Neuron (in vitro differentiated cells): ENCODE measurements around the gene PDZRN4.

ENCODE experiments used
- H2AFZ ChIP-seq: one replicate; pipeline ENCODE4 v1.6.1; 2013; ENCODE audit warnings: low read depth, mild to moderate bottlenecking, inconsistent platforms, low read length, moderate library complexity
- H3K27me3 ChIP-seq: one replicate; pipeline ENCODE4 v1.6.1; 2013; ENCODE audit warnings: low read length; ENCODE audit not compliant: insufficient read depth
- H3K36me3 ChIP-seq: one replicate; pipeline ENCODE4 v1.6.1; 2013; ENCODE audit warnings: low read length; ENCODE audit not compliant: insufficient read depth
- H3K4me1 ChIP-seq: one replicate; pipeline ENCODE4 v1.6.1; 2013; ENCODE audit warnings: low read length; ENCODE audit not compliant: insufficient read depth
- H3K4me3 ChIP-seq: 2 replicates; pipeline ENCODE4 v1.5.1; 2013; ENCODE audit warnings: mild to moderate bottlenecking, low read length, moderate library complexity
- H3K9me3 ChIP-seq: one replicate; pipeline ENCODE4 v1.6.1; 2013; ENCODE audit warnings: low read length

PDZRN4 gene

GRCh38 chr12:41558671-41559070 lies 370.6 kb downstream of the PDZRN4 start:
- Histone ChIP-seq H3K4me3 (no peak overlapping the region), H3K4me1 (no peaks in the 10 kb centered on the region), H3K36me3 (no peaks in the 10 kb centered on the region), H3K9me3 (no peaks in the 10 kb centered on the region), H3K27me3 (no peaks in the 10 kb centered on the region), H2AFZ (no peak overlapping the region)

GRCh38 chr12:41563051-41563450 lies 374.9 kb downstream of the PDZRN4 start:
- Histone ChIP-seq H3K27me3 (no peaks in the 10 kb centered on the region), H3K36me3 (no peaks in the 10 kb centered on the region), H3K9me3 (no peaks in the 10 kb centered on the region), H2AFZ (no peak overlapping the region), H3K4me1 (no peaks in the 10 kb centered on the region), H3K4me3 (no peak overlapping the region)

GRCh38 chr12:41564816-41565215 lies 376.7 kb downstream of the PDZRN4 start:
- H3K27me3 ChIP-seq = no peaks in the 10 kb centered on the region
- no peak overlapping the region for H2AFZ ChIP-seq
- H3K9me3 ChIP-seq = no peaks in the 10 kb centered on the region
- no peaks in the 10 kb centered on the region for H3K36me3 ChIP-seq
- no peak overlapping the region for H3K4me3 ChIP-seq
- H3K4me1 ChIP-seq = no peaks in the 10 kb centered on the region

- Histone ChIP-seq H3K4me1 (no peaks in the 10 kb centered on the region), H3K4me3 (no peak overlapping the region), H3K9me3 (no peaks in the 10 kb centered on the region), H3K36me3 (no peaks in the 10 kb centered on the region), H2AFZ (no peak overlapping the region), H3K27me3 (no peaks in the 10 kb centered on the region)
Observed at GRCh38 chr12:41566703-41567102, 378.6 kb downstream of the PDZRN4 start.

- H3K27me3 ChIP-seq = no peaks in the 10 kb centered on the region
- H2AFZ ChIP-seq = no peak overlapping the region
- peaks cover 14% of the 10 kb centered on the region for H3K4me1 ChIP-seq
- H3K9me3 ChIP-seq = no peaks in the 10 kb centered on the region
- H3K4me3 ChIP-seq = no peak overlapping the region
- H3K36me3 ChIP-seq = no peaks in the 10 kb centered on the region
Observed at GRCh38 chr12:41573445-41573844, 385.3 kb downstream of the PDZRN4 start.

GRCh38 chr12:41576925-41577324 lies 388.8 kb downstream of the PDZRN4 start:
- Histone ChIP-seq H2AFZ (no peak overlapping the region), H3K4me1 (peaks cover 14% of the 10 kb centered on the region), H3K36me3 (no peaks in the 10 kb centered on the region), H3K9me3 (no peaks in the 10 kb centered on the region), H3K27me3 (no peaks in the 10 kb centered on the region), H3K4me3 (no peak overlapping the region)

- H3K9me3 ChIP-seq = no peaks in the 10 kb centered on the region
- H3K27me3 ChIP-seq = no peaks in the 10 kb centered on the region
- no peak overlapping the region for H2AFZ ChIP-seq
Observed at GRCh38 chr12:41577995-41578394, 389.9 kb downstream of the PDZRN4 start.

GRCh38 chr12:41585784-41586183 lies 397.7 kb downstream of the PDZRN4 start:
- no peaks in the 10 kb centered on the region for H3K27me3 ChIP-seq
- no peaks in the 10 kb centered on the region for H3K36me3 ChIP-seq
- no peaks in the 10 kb centered on the region for H3K4me1 ChIP-seq
- no peak overlapping the region for H3K4me3 ChIP-seq
- H3K9me3 ChIP-seq = no peaks in the 10 kb centered on the region
- no peak overlapping the region for H2AFZ ChIP-seq

More at GRCh38 chr12:41577995-41578394, 389.9 kb downstream of the PDZRN4 start:
- no peak overlapping the region for H3K4me3 ChIP-seq
- no peaks in the 10 kb centered on the region for H3K36me3 ChIP-seq
- peaks cover 14% of the 10 kb centered on the region for H3K4me1 ChIP-seq

GRCh38 chr12:41587574-41587973 lies 399.5 kb downstream of the PDZRN4 start:
- H3K36me3 ChIP-seq = no peaks in the 10 kb centered on the region
- H3K27me3 ChIP-seq = no peaks in the 10 kb centered on the region
- H3K4me1 ChIP-seq = no peaks in the 10 kb centered on the region
- no peak overlapping the region for H3K4me3 ChIP-seq
- no peak overlapping the region for H2AFZ ChIP-seq
- no peaks in the 10 kb centered on the region for H3K9me3 ChIP-seq

GRCh38 chr12:41589878-41590277 lies 401.8 kb downstream of the PDZRN4 start:
- H3K4me1 ChIP-seq = no peaks in the 10 kb centered on the region
- no peak overlapping the region for H2AFZ ChIP-seq
- no peaks in the 10 kb centered on the region for H3K9me3 ChIP-seq
- H3K4me3 ChIP-seq = no peak overlapping the region
- no peaks in the 10 kb centered on the region for H3K27me3 ChIP-seq
- no peaks in the 10 kb centered on the region for H3K36me3 ChIP-seq

GRCh38 chr12:41596190-41596589 lies 408.1 kb downstream of the PDZRN4 start:
- no peaks in the 10 kb centered on the region for H3K9me3 ChIP-seq
- no peaks in the 10 kb centered on the region for H3K4me1 ChIP-seq
- no peaks in the 10 kb centered on the region for H3K36me3 ChIP-seq
- no peak overlapping the region for H2AFZ ChIP-seq
- H3K4me3 ChIP-seq = no peak overlapping the region
- no peaks in the 10 kb centered on the region for H3K27me3 ChIP-seq

- Histone ChIP-seq H3K4me3 (no peak overlapping the region), H3K4me1 (peaks cover 31% of the 10 kb centered on the region), H3K27me3 (no peaks in the 10 kb centered on the region), H3K36me3 (no peaks in the 10 kb centered on the region), H3K9me3 (no peaks in the 10 kb centered on the region), H2AFZ (no peak overlapping the region)
Observed at GRCh38 chr12:41604830-41605229, 416.7 kb downstream of the PDZRN4 start.

GRCh38 chr12:41605545-41606305 lies 417.6 kb downstream of the PDZRN4 start:
- Histone ChIP-seq H3K27me3 (no peaks in the 10 kb centered on the region), H2AFZ (no peak overlapping the region), H3K36me3 (no peaks in the 10 kb centered on the region), H3K9me3 (no peaks in the 10 kb centered on the region), H3K4me3 (no peak overlapping the region), H3K4me1 (peaks cover 31% of the 10 kb centered on the region)
